GM12865 (cell line): ENCODE measurements around the gene B4GALT6.

Source experiments
- DNase-seq: peaks from one replicate; pipeline ENCODE4 v3.0.0; 2010; ENCODE audit warnings: low read depth
- H3K4me3 ChIP-seq: 2 replicates; pipeline ENCODE4 v1.5.1; 2011; ENCODE audit warnings: mild to moderate bottlenecking, low read depth, low read length, control low read depth
- CTCF ChIP-seq: IDR thresholded peaks from 2 replicates; pipeline ENCODE4 v1.5.1; 2011; ENCODE audit warnings: low read length, control low read depth, low read depth, inconsistent platforms; ENCODE audit not compliant: insufficient read depth; ENCODE audit errors: missing control alignments

The B4GALT6 gene

GRCh38 chr18:31720867-31721266 lies 36.5 kb upstream of the B4GALT6 start:
- no peak for TF ChIP-seq CTCF
- DNase-seq: no peak

GRCh38 chr18:31719363-31720006 lies 35.1 kb upstream of the B4GALT6 start:
- H3K4me3 ChIP-seq: no peak overlapping the region
- no peak for TF ChIP-seq CTCF
- DNase-seq: no peak

More at GRCh38 chr18:31720867-31721266, 36.5 kb upstream of the B4GALT6 start:
- H3K4me3 ChIP-seq: no peak overlapping the region

- no peak for TF ChIP-seq CTCF
- DNase-seq: no peak
- no peak overlapping the region for H3K4me3 ChIP-seq
Measured at GRCh38 chr18:31718386-31718785, 34.0 kb upstream of the B4GALT6 start.

GRCh38 chr18:31716362-31716761 lies 32.0 kb upstream of the B4GALT6 start:
- TF ChIP-seq CTCF: no peak
- peak; percentile 41 for DNase-seq
- no peak overlapping the region for H3K4me3 ChIP-seq

GRCh38 chr18:31711365-31712172 lies 27.2 kb upstream of the B4GALT6 start:
- DNase-seq: no peak
- no peak for TF ChIP-seq CTCF
- no peak overlapping the region for H3K4me3 ChIP-seq

GRCh38 chr18:31710826-31711225 lies 26.4 kb upstream of the B4GALT6 start:
- H3K4me3 ChIP-seq: no peak overlapping the region
- peak; percentile 62 for DNase-seq
- TF ChIP-seq CTCF: peak; percentile 28
